ENCODE data around the gene ITGA7. TPM values are rescaled to one million over a fixed set of nuclear protein-coding genes. Genes with fewer than 3 reads are reported as not detected.

The ITGA7 gene
- total RNA-seq, 1 experiment from 2014 or later, result 14.7 TPM

- no peak for TF ChIP-seq EZH2 (IDR thresholded peaks at IDR 0.05; ENCODE audit: borderline replicate concordance, low read depth, low read length, poor library complexity, severe bottlenecking)
- no peak for TF ChIP-seq CTCF (conservative IDR thresholded peaks at IDR 0.05; ENCODE audit: low read depth, low read length)
- no peak for DNase-seq (ENCODE audit: low spot score)
- CTCF ChIA-PET, result interaction anchor here (0.5 to 1.3 kb wide), 4 partner anchors 62 to 187 kb away, joined by 3 to 4 read pairs (median 3); partner anchors contain the start of gene CD63
- no TSS peak for BruUV-seq (replicated peaks)
- no peaks in the 10 kb centered on the region for H3K4me1 ChIP-seq (ENCODE audit: insufficient read depth, low read length, poor library complexity, severe bottlenecking)
- H3K4me3 ChIP-seq (ENCODE audit: low read depth, low read length, poor library complexity, severe bottlenecking), result no peak overlapping the region
- H3K27me3 ChIP-seq (replicated peaks; ENCODE audit: insufficient read depth, low read depth, low read length, poor library complexity), result no peaks in the 10 kb centered on the region
- intact Hi-C loops (cut with micrococcal nuclease; ENCODE audit: unreplicated experiment), result loop anchor here (5.0 kb wide), 1 partner anchor 64 kb away; the partner anchor contains the start of gene RDH5
- H3K27ac ChIP-seq (ENCODE audit: low read depth, low read length, poor library complexity, severe bottlenecking), result no peak overlapping the region
- no peaks in the 10 kb centered on the region for H3K9me3 ChIP-seq (ENCODE audit: low read depth, low read length, poor library complexity, severe bottlenecking)
- H3K36me3 ChIP-seq (ENCODE audit: insufficient read depth, low read length, poor library complexity, severe bottlenecking), result no peaks in the 10 kb centered on the region
- POLR2A ChIA-PET (ENCODE audit: low non-redundant PET), result no interaction called here
Measured at GRCh38 chr12:55658212-55658611, 49.5 kb downstream of the ITGA7 start.

- Histone ChIP-seq H3K36me3 (ENCODE audit: insufficient read depth, low read length, poor library complexity, severe bottlenecking) (no peaks in the 10 kb centered on the region), H3K4me3 (ENCODE audit: low read depth, low read length, poor library complexity, severe bottlenecking) (no peak overlapping the region), H3K27me3 (replicated peaks; ENCODE audit: insufficient read depth, low read depth, low read length, poor library complexity) (no peaks in the 10 kb centered on the region), H3K9me3 (ENCODE audit: low read depth, low read length, poor library complexity, severe bottlenecking) (no peaks in the 10 kb centered on the region), H3K4me1 (ENCODE audit: insufficient read depth, low read length, poor library complexity, severe bottlenecking) (no peaks in the 10 kb centered on the region), H3K27ac (ENCODE audit: low read depth, low read length, poor library complexity, severe bottlenecking) (no peak overlapping the region)
- no peak for DNase-seq (ENCODE audit: low spot score)
- CTCF ChIA-PET, result interaction anchor here (1.1 to 1.3 kb wide), 2 partner anchors 15 to 72 kb away, joined by 3 to 4 read pairs; partner anchors contain the start of gene CD63
- TF ChIP-seq CTCF (conservative IDR thresholded peaks at IDR 0.05; ENCODE audit: low read depth, low read length) (no peak), EZH2 (IDR thresholded peaks at IDR 0.05; ENCODE audit: borderline replicate concordance, low read depth, low read length, poor library complexity, severe bottlenecking) (no peak)
- POLR2A ChIA-PET (ENCODE audit: low non-redundant PET), result no interaction called here
- BruUV-seq (replicated peaks), result no TSS peak
- intact Hi-C loops (cut with micrococcal nuclease; ENCODE audit: unreplicated experiment), result loop anchor here (5.0 kb wide), 1 partner anchor 65 kb away; the partner anchor contains the start of gene RDH5
Measured at GRCh38 chr12:55657212-55657611, 50.5 kb downstream of the ITGA7 start.

GRCh38 chr12:55654511-55655214 lies 53.0 kb downstream of the ITGA7 start:
- no TSS peak for BruUV-seq (replicated peaks)

More at GRCh38 chr12:55654511-55655214, 53.0 kb downstream of the ITGA7 start:
- H3K36me3 ChIP-seq (ENCODE audit: insufficient read depth, low read length, poor library complexity, severe bottlenecking), result no peaks in the 10 kb centered on the region
- POLR2A ChIA-PET (ENCODE audit: low non-redundant PET), result no interaction called here
- no peak overlapping the region for H3K27ac ChIP-seq (ENCODE audit: low read depth, low read length, poor library complexity, severe bottlenecking)
- no peak for DNase-seq (ENCODE audit: low spot score)
- intact Hi-C loops (cut with micrococcal nuclease; ENCODE audit: unreplicated experiment), result loop anchor here (5.0 kb wide), 1 partner anchor 68 kb away; the partner anchor contains the start of gene RDH5
- H3K4me3 ChIP-seq (ENCODE audit: low read depth, low read length, poor library complexity, severe bottlenecking), result no peak overlapping the region
- H3K4me1 ChIP-seq (ENCODE audit: insufficient read depth, low read length, poor library complexity, severe bottlenecking), result no peaks in the 10 kb centered on the region
- TF ChIP-seq EZH2 (IDR thresholded peaks at IDR 0.05; ENCODE audit: borderline replicate concordance, low read depth, low read length, poor library complexity, severe bottlenecking), result no peak
- no peak for TF ChIP-seq CTCF (conservative IDR thresholded peaks at IDR 0.05; ENCODE audit: low read depth, low read length)
- no peaks in the 10 kb centered on the region for H3K9me3 ChIP-seq (ENCODE audit: low read depth, low read length, poor library complexity, severe bottlenecking)
- H3K27me3 ChIP-seq (replicated peaks; ENCODE audit: insufficient read depth, low read depth, low read length, poor library complexity), result no peaks in the 10 kb centered on the region
- CTCF ChIA-PET, result no interaction called here
